Suprapubic skin (tissue), 3 donors: ENCODE measurements around the gene STRADB.

Experiments used
- CTCF ChIP-seq, 2 donors: fragments of 200-600 bp in 1 of 2; fragments of 450-650 bp in 1 of 2; sonication (generic) in 1 of 2; IDR thresholded peaks; one replicate each; pipeline ENCODE4 v1.5.1; 2016 to 2019; ENCODE audit warnings: antibody characterized with exemption in 2 of 2, mild to moderate bottlenecking in 1 of 2, moderate library complexity in 1 of 2
- POLR2AphosphoS5 ChIP-seq, 3 donors: sonication (generic); formaldehyde crosslinking; IDR thresholded peaks; one replicate each; pipeline ENCODE4 v1.6.1; 2017; ENCODE audit warnings: antibody characterized with exemption in 3 of 3

- TF ChIP-seq CTCF (IDR thresholded peaks at IDR 0.05) (no peak), POLR2AphosphoS5 (IDR thresholded peaks at IDR 0.05) (no peak)
These were observed 31.6 kb upstream of the STRADB start for GRCh38 chr2:201419986-201420385.
